ENCODE measurements around the gene CDC42EP4. TPM values are rescaled to one million over a fixed set of nuclear protein-coding genes. Genes with fewer than 3 reads are reported as not detected.

Gene CDC42EP4
- total and polyA plus RNA-seq, 2 donors (not counting 1 experiment from before 2014, with no cell fraction given): 20.9 to 34.2 TPM

DNA sequence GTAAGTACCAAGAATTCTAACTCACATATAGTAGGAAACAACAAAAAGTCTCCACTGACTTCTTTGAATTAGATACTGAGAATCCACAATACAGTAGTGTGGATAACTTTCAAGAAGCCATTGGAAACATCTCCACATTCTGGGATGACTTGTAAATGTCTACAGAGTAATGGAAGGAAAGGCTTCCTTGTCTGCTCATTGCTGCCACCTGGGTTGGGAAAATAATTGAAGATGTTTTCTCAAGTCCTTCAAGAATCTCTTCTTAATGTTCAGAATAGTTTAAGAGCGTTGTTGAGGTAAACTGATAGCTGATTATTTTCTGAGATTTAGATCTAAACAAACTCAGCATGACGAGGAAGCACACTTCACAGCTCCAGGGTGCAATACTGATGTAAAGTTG lies 64.1 kb downstream of the CDC42EP4 start:
- Histone ChIP-seq H3K79me2 (ENCODE audit: control insufficient read depth, insufficient read depth, low read length) (no peaks in the 10 kb centered on the region), H2AFZ (ENCODE audit: low read length) (no peak overlapping the region), H3K9me3 (ENCODE audit: control insufficient read depth, insufficient read depth, low read depth, low read length) (no peaks in the 10 kb centered on the region), H3K4me1 (ENCODE audit: control insufficient read depth, extremely low read depth, insufficient read depth, low read length) (no peaks in the 10 kb centered on the region), H3K36me3 (ENCODE audit: control insufficient read depth, insufficient read depth, low read length) (peaks cover 2% of the 10 kb centered on the region), H3K9ac (ENCODE audit: insufficient read depth, low read length) (no peak overlapping the region), H3K27me3 (ENCODE audit: control insufficient read depth, insufficient read depth, low read length) (no peaks in the 10 kb centered on the region), H3K4me3 (replicated peaks in 1 of 4; ENCODE audit: control extremely low read depth in 1 of 4, insufficient read depth in 1 of 4, low read depth in 3 of 4, low read length in 4 of 4) (no peak overlapping the region), H3K4me2 (ENCODE audit: extremely low read depth, insufficient read depth, low read length) (no peak overlapping the region), H3K27ac (ENCODE audit: insufficient read depth, low read length) (no peak overlapping the region), H4K20me1 (ENCODE audit: control insufficient read depth, extremely low read depth, insufficient read depth, low read length) (no peaks in the 10 kb centered on the region)
- TF ChIP-seq EZH2 (IDR thresholded peaks at IDR 0.05; ENCODE audit: low read length, missing control alignments): no peak
- TF ChIP-seq, protein P1, sequence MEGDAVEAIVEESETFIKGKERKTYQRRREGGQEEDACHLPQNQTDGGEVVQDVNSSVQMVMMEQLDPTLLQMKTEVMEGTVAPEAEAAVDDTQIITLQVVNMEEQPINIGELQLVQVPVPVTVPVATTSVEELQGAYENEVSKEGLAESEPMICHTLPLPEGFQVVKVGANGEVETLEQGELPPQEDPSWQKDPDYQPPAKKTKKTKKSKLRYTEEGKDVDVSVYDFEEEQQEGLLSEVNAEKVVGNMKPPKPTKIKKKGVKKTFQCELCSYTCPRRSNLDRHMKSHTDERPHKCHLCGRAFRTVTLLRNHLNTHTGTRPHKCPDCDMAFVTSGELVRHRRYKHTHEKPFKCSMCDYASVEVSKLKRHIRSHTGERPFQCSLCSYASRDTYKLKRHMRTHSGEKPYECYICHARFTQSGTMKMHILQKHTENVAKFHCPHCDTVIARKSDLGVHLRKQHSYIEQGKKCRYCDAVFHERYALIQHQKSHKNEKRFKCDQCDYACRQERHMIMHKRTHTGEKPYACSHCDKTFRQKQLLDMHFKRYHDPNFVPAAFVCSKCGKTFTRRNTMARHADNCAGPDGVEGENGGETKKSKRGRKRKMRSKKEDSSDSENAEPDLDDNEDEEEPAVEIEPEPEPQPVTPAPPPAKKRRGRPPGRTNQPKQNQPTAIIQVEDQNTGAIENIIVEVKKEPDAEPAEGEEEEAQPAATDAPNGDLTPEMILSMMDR (conservative IDR thresholded peaks at IDR 0.05 in 1 of 2, IDR thresholded peaks at IDR 0.05 in 1 of 2; ENCODE audit: low read depth in 1 of 2, low read length in 2 of 2): peak in 1 of 2 donors; percentile 25
- peak in 1 of 2 donors; percentile 30 for DNase-seq (ENCODE audit: low read depth in 2 of 2)

DNA sequence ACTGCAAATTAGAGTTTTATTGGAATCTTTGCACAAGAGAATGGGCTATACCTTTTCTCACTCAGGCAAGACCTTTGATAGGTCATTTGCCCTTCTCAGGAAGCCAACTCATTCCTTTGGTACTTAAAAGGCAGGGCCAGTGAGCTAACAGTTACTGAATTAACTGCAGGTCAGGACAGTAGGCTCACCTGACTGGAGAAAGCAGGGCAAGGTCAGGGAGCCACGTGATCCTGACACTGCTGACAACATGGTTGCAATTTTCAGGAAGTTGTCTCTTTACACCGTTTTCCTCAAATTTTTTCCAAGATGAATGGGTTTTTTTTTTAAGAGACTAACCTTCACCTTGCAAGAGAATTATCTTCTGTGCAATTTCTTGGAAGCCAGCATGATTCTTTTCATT lies 71.2 kb downstream of the CDC42EP4 start:
- no peak for DNase-seq (ENCODE audit: low read depth in 2 of 2)
- TF ChIP-seq EZH2 (IDR thresholded peaks at IDR 0.05; ENCODE audit: low read length, missing control alignments): no peak
- TF ChIP-seq, protein P1 (conservative IDR thresholded peaks at IDR 0.05 in 1 of 2, IDR thresholded peaks at IDR 0.05 in 1 of 2; ENCODE audit: low read depth in 1 of 2, low read length in 2 of 2): no peak
- Histone ChIP-seq H3K36me3 (ENCODE audit: control insufficient read depth, insufficient read depth, low read length) (peaks cover 2% of the 10 kb centered on the region), H2AFZ (ENCODE audit: low read length) (no peak overlapping the region), H3K4me3 (replicated peaks in 1 of 4; ENCODE audit: control extremely low read depth in 1 of 4, insufficient read depth in 1 of 4, low read depth in 3 of 4, low read length in 4 of 4) (no peak overlapping the region), H3K79me2 (ENCODE audit: control insufficient read depth, insufficient read depth, low read length) (peaks cover 5% of the 10 kb centered on the region), H3K4me1 (ENCODE audit: control insufficient read depth, extremely low read depth, insufficient read depth, low read length) (no peaks in the 10 kb centered on the region), H3K9me3 (ENCODE audit: control insufficient read depth, insufficient read depth, low read depth, low read length) (no peaks in the 10 kb centered on the region), H3K27ac (ENCODE audit: insufficient read depth, low read length) (no peak overlapping the region), H3K4me2 (ENCODE audit: extremely low read depth, insufficient read depth, low read length) (no peak overlapping the region), H3K9ac (ENCODE audit: insufficient read depth, low read length) (no peak overlapping the region), H4K20me1 (ENCODE audit: control insufficient read depth, extremely low read depth, insufficient read depth, low read length) (no peaks in the 10 kb centered on the region), H3K27me3 (ENCODE audit: control insufficient read depth, insufficient read depth, low read length) (no peaks in the 10 kb centered on the region)

DNA sequence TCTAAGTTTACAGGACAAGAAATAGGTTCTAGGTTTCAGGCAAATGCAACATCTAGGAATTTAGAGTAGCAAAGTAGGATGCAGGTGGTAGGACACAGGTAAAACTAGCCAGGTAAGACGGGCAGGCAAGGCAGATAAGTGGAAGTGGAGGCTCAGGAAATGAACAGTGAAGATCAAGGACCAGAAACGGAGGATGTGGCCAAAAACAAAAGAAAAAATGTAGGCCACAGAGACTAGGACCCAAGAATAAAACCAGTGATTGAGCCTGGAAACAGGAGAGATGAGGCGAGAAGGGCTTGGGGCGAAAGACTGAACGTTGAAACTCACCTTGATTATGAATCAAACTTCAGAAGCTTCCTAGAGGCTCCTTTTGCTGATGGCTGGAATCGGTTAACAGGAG lies 74.1 kb downstream of the CDC42EP4 start:
- no peak for DNase-seq (ENCODE audit: low read depth in 2 of 2)
- Histone ChIP-seq H3K9me3 (ENCODE audit: control insufficient read depth, insufficient read depth, low read depth, low read length) (no peaks in the 10 kb centered on the region), H3K4me3 (replicated peaks in 1 of 4; ENCODE audit: control extremely low read depth in 1 of 4, insufficient read depth in 1 of 4, low read depth in 3 of 4, low read length in 4 of 4) (no peak overlapping the region), H3K4me1 (ENCODE audit: control insufficient read depth, extremely low read depth, insufficient read depth, low read length) (peaks cover 2% of the 10 kb centered on the region), H3K9ac (ENCODE audit: insufficient read depth, low read length) (no peak overlapping the region), H3K27ac (ENCODE audit: insufficient read depth, low read length) (no peak overlapping the region), H3K4me2 (ENCODE audit: extremely low read depth, insufficient read depth, low read length) (no peak overlapping the region), H3K27me3 (ENCODE audit: control insufficient read depth, insufficient read depth, low read length) (no peaks in the 10 kb centered on the region), H3K36me3 (ENCODE audit: control insufficient read depth, insufficient read depth, low read length) (peaks cover 2% of the 10 kb centered on the region), H3K79me2 (ENCODE audit: control insufficient read depth, insufficient read depth, low read length) (peaks cover 15% of the 10 kb centered on the region), H2AFZ (ENCODE audit: low read length) (no peak overlapping the region), H4K20me1 (ENCODE audit: control insufficient read depth, extremely low read depth, insufficient read depth, low read length) (no peaks in the 10 kb centered on the region)
- no peak for TF ChIP-seq EZH2 (IDR thresholded peaks at IDR 0.05; ENCODE audit: low read length, missing control alignments)
- TF ChIP-seq, protein P1 (conservative IDR thresholded peaks at IDR 0.05 in 1 of 2, IDR thresholded peaks at IDR 0.05 in 1 of 2; ENCODE audit: low read depth in 1 of 2, low read length in 2 of 2): no peak

Measured in fibroblast of lung (primary cell).